ENCODE measurements around the gene CD84.

GRCh38 chr1:160492617-160493016 lies 86.7 kb downstream of the CD84 start:
- no peak for TF ChIP-seq CTCF (conservative IDR thresholded peaks at IDR 0.05; ENCODE audit: low read depth, low read length)
- no peak for TF ChIP-seq EZH2phosphoT487 (IDR thresholded peaks at IDR 0.05; ENCODE audit: borderline replicate concordance, low read length)

Data from PC-3 (cell line).